ENCODE measurements around the gene NAPEPLD.

DNA sequence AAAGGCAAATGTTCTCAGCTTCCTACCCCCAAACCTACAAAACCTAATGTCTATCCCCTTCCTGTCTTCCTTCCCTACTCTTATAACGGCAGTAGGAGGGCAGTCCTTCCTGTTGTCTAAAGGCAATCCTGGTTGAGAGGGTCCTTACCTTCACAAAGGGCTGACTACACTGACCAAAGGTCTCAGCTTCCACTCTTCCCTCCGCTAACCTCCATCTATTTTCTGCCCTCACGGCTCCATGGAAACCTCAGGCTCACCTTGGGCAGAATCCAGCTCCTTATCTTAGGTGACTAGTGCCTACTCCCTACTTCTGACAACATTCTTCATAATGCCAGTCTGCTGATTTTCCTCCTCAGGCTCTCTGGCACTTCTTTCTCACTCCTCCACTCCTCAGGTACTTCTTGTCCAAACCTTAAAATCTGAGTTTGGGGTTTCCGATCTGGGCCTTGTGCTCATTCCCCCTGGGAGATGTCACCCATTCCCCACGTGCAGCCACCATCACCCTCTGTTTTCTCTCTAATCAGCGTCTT lies 74.8 kb downstream of the NAPEPLD start:
- TF ChIP-seq FOXP2 (optimal IDR thresholded peaks at IDR 0.05; ENCODE audit: borderline replicate concordance, extremely low read depth, extremely low read length, insufficient read depth) (no peak), TAF1 (IDR thresholded peaks at IDR 0.05; ENCODE audit: borderline replicate concordance, insufficient read depth, low read length) (0 out of 2 replicates have a peak, but pooled peaks have one; percentile 22)

Measured in PFSK-1 (cell line).